Mucosa of descending colon (tissue), 3 donors: ENCODE data around the gene RAPGEFL1. TPM values are rescaled to one million over a fixed set of nuclear protein-coding genes. Genes with fewer than 3 reads are reported as not detected.
"Not testable (repeated sequence)": the region's sequence is repeated elsewhere in the genome, so short reads cannot be mapped to it uniquely, and the experiment has no call there.

Experiments
- ATAC-seq: fragments of 200-7000 bp; cut with Tn5 transposase; one replicate; pipeline ENCODE4 v1.9.1; 2020; ENCODE audit warnings: mild to moderate bottlenecking, moderate library complexity
- DNase-seq, 3 donors: peaks; one replicate each; pipeline ENCODE4 v3.0.0-alpha.2; 2020
- H3K36me3 ChIP-seq: fragments of 200-600 bp; one replicate; pipeline ENCODE4 v1.8.0; 2021; ENCODE audit warnings: low read depth, mild to moderate bottlenecking
- H3K4me1 ChIP-seq: fragments of 200-600 bp; one replicate; pipeline ENCODE4 v1.8.0; 2021; ENCODE audit warnings: low read depth, mild to moderate bottlenecking
- H3K4me3 ChIP-seq: fragments of 200-600 bp; one replicate; pipeline ENCODE4 v1.8.0; 2021; ENCODE audit warnings: mild to moderate bottlenecking
- H3K9me3 ChIP-seq: fragments of 200-600 bp; one replicate; pipeline ENCODE4 v1.8.0; 2021; ENCODE audit warnings: mild to moderate bottlenecking
- intact Hi-C, 2 donors: fragments of 100-400 bp; cut with DNase I in 1 of 2; cut with micrococcal nuclease in 1 of 2; formaldehyde crosslinking; loops; one replicate each; pipeline versions ENCODE4 v1.11.0 to v1.11.1; 2022; cut with DNase I, micrococcal nuclease
- microRNA-seq: library from miRNA; unstranded; fragments of <30 nt; microRNA quantifications from one replicate; pipeline ENCODE4, GENCODE V29; 2019
- total RNA-seq, 3 donors: library from RNA; stranded (reverse); fragmentation: NEBNext Ultra II Directional in 2 of 3; extraction: Animal tissue kit (Norgen Biotek cat#: 25700) in 2 of 3; gene quantifications; one replicate each; pipeline versions ENCODE4 v1.2.1 to v1.2.4, GENCODE V29; 2021 to 2023
- TF ChIP-seq, protein P1 (sequence below): fragments of 200-600 bp; IDR thresholded peaks from one replicate; pipeline ENCODE4 v1.8.0; 2022; ENCODE audit warnings: antibody characterized with exemption, mild to moderate bottlenecking
- donor health status: DM: no; HTN: no; CAD: no; lungs with moderate emphysema.
- donor health status: DM: no; HTN: no; CAD: no.
- donor health status: DM: no; HTN: yes; CAD: no.

RAPGEFL1 gene
- total RNA-seq, 3 donors from 2014 or later: 76.8 to 177 (median 147) TPM

GRCh38 chr17:40230670-40231069 lies 53.4 kb downstream of the RAPGEFL1 start:
- Histone ChIP-seq H3K36me3 (no peaks in the 10 kb centered on the region), H3K4me1 (peaks cover 6% of the 10 kb centered on the region), H3K9me3 (no peaks in the 10 kb centered on the region), H3K4me3 (no peak overlapping the region)
- no peak for ATAC-seq
- DNase-seq: no peak
- TF ChIP-seq, protein P1, sequence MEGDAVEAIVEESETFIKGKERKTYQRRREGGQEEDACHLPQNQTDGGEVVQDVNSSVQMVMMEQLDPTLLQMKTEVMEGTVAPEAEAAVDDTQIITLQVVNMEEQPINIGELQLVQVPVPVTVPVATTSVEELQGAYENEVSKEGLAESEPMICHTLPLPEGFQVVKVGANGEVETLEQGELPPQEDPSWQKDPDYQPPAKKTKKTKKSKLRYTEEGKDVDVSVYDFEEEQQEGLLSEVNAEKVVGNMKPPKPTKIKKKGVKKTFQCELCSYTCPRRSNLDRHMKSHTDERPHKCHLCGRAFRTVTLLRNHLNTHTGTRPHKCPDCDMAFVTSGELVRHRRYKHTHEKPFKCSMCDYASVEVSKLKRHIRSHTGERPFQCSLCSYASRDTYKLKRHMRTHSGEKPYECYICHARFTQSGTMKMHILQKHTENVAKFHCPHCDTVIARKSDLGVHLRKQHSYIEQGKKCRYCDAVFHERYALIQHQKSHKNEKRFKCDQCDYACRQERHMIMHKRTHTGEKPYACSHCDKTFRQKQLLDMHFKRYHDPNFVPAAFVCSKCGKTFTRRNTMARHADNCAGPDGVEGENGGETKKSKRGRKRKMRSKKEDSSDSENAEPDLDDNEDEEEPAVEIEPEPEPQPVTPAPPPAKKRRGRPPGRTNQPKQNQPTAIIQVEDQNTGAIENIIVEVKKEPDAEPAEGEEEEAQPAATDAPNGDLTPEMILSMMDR: no peak
- intact Hi-C loops: no loop called here

GRCh38 chr17:40231928-40232327 lies 54.7 kb downstream of the RAPGEFL1 start:
- ATAC-seq, DNase-seq, H3K4me3 ChIP-seq, H3K4me1 ChIP-seq, H3K36me3 ChIP-seq, intact Hi-C loops, H3K9me3 ChIP-seq: not testable (repeated sequence)

- H3K4me1 ChIP-seq: no peaks in the 10 kb centered on the region
- no peak for DNase-seq
- H3K36me3 ChIP-seq: no peaks in the 10 kb centered on the region
- H3K9me3 ChIP-seq: no peaks in the 10 kb centered on the region
- intact Hi-C loops: no loop called here
- TF ChIP-seq, protein P1: no peak
- ATAC-seq: no peak
- H3K4me3 ChIP-seq: no peak overlapping the region
Observed at GRCh38 chr17:40241252-40241834, 64.1 kb downstream of the RAPGEFL1 start.

- H3K36me3 ChIP-seq: no peaks in the 10 kb centered on the region
- no peaks in the 10 kb centered on the region for H3K9me3 ChIP-seq
- H3K4me3 ChIP-seq: no peak overlapping the region
- H3K4me1 ChIP-seq: no peaks in the 10 kb centered on the region
- DNase-seq (no peak), ATAC-seq (no peak)
- intact Hi-C loops: no loop called here
- TF ChIP-seq, protein P1: no peak
Observed at GRCh38 chr17:40242774-40243173, 65.5 kb downstream of the RAPGEFL1 start.

- Histone ChIP-seq H3K36me3 (no peaks in the 10 kb centered on the region), H3K9me3 (no peaks in the 10 kb centered on the region), H3K4me3 (no peak overlapping the region), H3K4me1 (no peaks in the 10 kb centered on the region)
- no peak for ATAC-seq
- TF ChIP-seq, protein P1: no peak
- intact Hi-C loops: no loop called here
- no peak for DNase-seq
Observed at GRCh38 chr17:40243761-40244160, 66.5 kb downstream of the RAPGEFL1 start.

DNA sequence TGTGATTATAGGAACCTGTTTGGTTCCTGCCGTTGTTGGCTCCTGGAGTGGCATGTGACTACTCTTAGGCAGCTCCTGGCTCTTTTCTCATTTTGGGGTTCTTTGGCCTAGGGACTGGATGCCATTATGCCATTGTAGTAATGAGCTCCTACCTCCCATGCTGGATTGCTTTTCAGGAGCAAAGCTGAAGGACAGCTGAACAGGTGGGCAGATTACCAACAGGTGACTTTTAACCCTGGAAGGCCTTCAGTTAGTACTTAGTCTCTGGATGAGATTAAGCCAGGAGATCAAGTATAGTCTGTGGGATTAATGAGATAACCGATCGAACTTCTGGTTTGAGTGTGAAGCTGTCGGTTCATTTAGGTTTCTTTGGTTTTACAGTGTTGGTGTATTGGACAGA lies 67.0 kb downstream of the RAPGEFL1 start:
- H3K36me3 ChIP-seq: no peaks in the 10 kb centered on the region
- H3K4me1 ChIP-seq: no peaks in the 10 kb centered on the region
- DNase-seq (no peak), ATAC-seq (no peak)
- TF ChIP-seq, protein P1: no peak
- intact Hi-C loops: no loop called here
- no peak overlapping the region for H3K4me3 ChIP-seq
- H3K9me3 ChIP-seq: no peaks in the 10 kb centered on the region

Small RNA genes lying within 50 kb of the gene (microRNA-seq; reads per million reads assigned to microRNA genes)
- gene MIR6866 (1.6 reads per million), gene MIR6867 (not detected)

Other genes with a start within 250 kb of the RAPGEFL1 start
- gene ORMDL3, start 249.9 kb upstream of the RAPGEFL1 start, total RNA-seq: 10 to 100 TPM; 56.8 to 62.0 (median 58.3) TPM
- not detected for gene LRRC3C, start 249.7 kb upstream of the RAPGEFL1 start, total RNA-seq
- gene GSDMA, start 214.5 kb upstream of the RAPGEFL1 start, total RNA-seq: under 1 TPM; 0.22 to 0.54 (median 0.26) TPM
- gene PSMD3, start 196.7 kb upstream of the RAPGEFL1 start, total RNA-seq: 100 to 1,000 TPM in 1 of 3 donors, 10 to 100 TPM in 2; 96.0 to 126 (median 96.8) TPM
- gene CSF3, start 162.0 kb upstream of the RAPGEFL1 start, total RNA-seq: not detected
- gene MED24, start 123.1 kb upstream of the RAPGEFL1 start, total RNA-seq: 10 to 100 TPM; 76.6 to 90.2 (median 87.4) TPM
- 100 to 1,000 TPM in 1 of 3 donors, 10 to 100 TPM in 2; 56.8 to 114 (median 60.0) TPM for gene THRA, start 114.5 kb upstream of the RAPGEFL1 start, total RNA-seq
- 10 to 100 TPM in 2 of 3 donors, 1 to 10 TPM in 1; 9.3 to 15.0 (median 14.8) TPM for gene NR1D1, start 76.9 kb upstream of the RAPGEFL1 start, total RNA-seq
- gene MSL1, start 55.5 kb upstream of the RAPGEFL1 start, total RNA-seq: 10 to 100 TPM; 83.7 to 100.0 (median 85.3) TPM
- gene CASC3, start 36.9 kb upstream of the RAPGEFL1 start, total RNA-seq: 100 to 1,000 TPM in 1 of 3 donors, 10 to 100 TPM in 2; 62.2 to 134 (median 63.0) TPM
- 10 to 100 TPM; 41.4 to 56.2 (median 42.8) TPM for gene WIPF2, start 41.8 kb downstream of the RAPGEFL1 start, total RNA-seq
- 10 to 100 TPM in 1 of 3 donors, 1 to 10 TPM in 2; 4.0 to 14.9 (median 7.4) TPM for gene CDC6, start 110.4 kb downstream of the RAPGEFL1 start, total RNA-seq
- gene RARA, start 131.7 kb downstream of the RAPGEFL1 start, total RNA-seq: 10 to 100 TPM; 42.2 to 51.2 (median 49.6) TPM
- gene GJD3, start 187.3 kb downstream of the RAPGEFL1 start, total RNA-seq: 1 to 10 TPM in 2 of 3 donors, under 1 TPM in 1; 0.81 to 1.4 (median 1.2) TPM
- 10 to 100 TPM in 2 of 3 donors, 1 to 10 TPM in 1; 6.9 to 50.1 (median 11.4) TPM for gene TOP2A, start 240.4 kb downstream of the RAPGEFL1 start, total RNA-seq